Measurements from ENCODE around the gene BRINP2. TPM values are rescaled to one million over a fixed set of nuclear protein-coding genes. Genes with fewer than 3 reads are reported as not detected.

Gene BRINP2
- total and polyA plus RNA-seq, 2 of the 8 experiments (the other 6 are each of a cell fraction or from before 2014, with no cell fraction given): 0.39 to 0.42 TPM

DNA sequence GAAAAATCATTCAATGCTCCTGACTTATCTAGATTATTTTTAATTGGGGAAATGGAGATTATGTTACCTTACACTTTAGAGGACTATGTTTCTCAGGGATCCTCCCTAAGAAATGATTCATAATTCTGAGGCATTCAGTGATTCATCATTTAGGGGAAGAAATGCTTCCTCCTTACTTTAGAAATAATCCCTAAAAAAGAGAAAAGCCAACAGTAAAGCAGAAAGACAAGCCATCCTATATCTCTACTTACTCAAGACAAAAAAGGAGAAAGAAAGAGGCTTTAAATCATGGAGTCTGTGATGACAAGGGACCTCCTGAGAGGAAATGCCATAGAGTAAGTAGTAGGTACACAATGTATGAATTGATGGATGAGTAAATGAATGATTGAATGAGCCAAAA lies 137.0 kb downstream of the BRINP2 start (continued):
- no peak for TF ChIP-seq POLR2AphosphoS5 (IDR thresholded peaks at IDR 0.05; ENCODE audit: low read depth, low read length)
- TF ChIP-seq RXRA (IDR thresholded peaks at IDR 0.05; ENCODE audit: insufficient read depth, low read depth, low read length): no peak

Data from H1 (cell line).